GM21360 (cell line): ENCODE measurements around the gene TCEAL7.
A peak's percentile ranks its signal among the peaks of the same experiment; 100 is the strongest.
"Not testable (repeated sequence)": the region's sequence is repeated elsewhere in the genome, so short reads cannot be mapped to it uniquely, and the experiment has no call there.

Experiments
- ATAC-seq: cut with Tn5 transposase; IDR thresholded peaks from one replicate; pipeline ENCODE4 v1.9.1; 2021; ENCODE audit warnings: mild to moderate bottlenecking, moderate library complexity; ENCODE audit not compliant: unreplicated experiment

TCEAL7 gene

GRCh38 chrX:103329991-103330390, at the start of gene TCEAL7:
TSS of gene TCEAL7 (plus strand) at chrX:103330239. CDS start at chrX:103331404, 1,165 bp downstream.
- ATAC-seq = no peak

- no peak for ATAC-seq
Measured at GRCh38 chrX:103293118-103293517, 36.9 kb upstream of the TCEAL7 start.

GRCh38 chrX:103304705-103305104, 25.3 kb upstream of the TCEAL7 start:
- ATAC-seq = no peak

GRCh38 chrX:103305666-103306065, 24.4 kb upstream of the TCEAL7 start:
- ATAC-seq = not testable (repeated sequence)

- ATAC-seq = no peak
Measured at GRCh38 chrX:103309860-103310554, 20.0 kb upstream of the TCEAL7 start.

- ATAC-seq = peak; percentile 97
Measured at GRCh38 chrX:103310555-103311398, 19.3 kb upstream of the TCEAL7 start, which contains the start of gene BEX2. TSS of gene BEX2 (minus strand) at chrX:103310990. CDS start at chrX:103309976, 1,014 bp downstream.

- no peak for ATAC-seq
Measured at GRCh38 chrX:103311399-103311780, 18.6 kb upstream of the TCEAL7 start.

- no peak for ATAC-seq
Measured at GRCh38 chrX:103330681-103331288, 746 bp downstream of the TCEAL7 start.

GRCh38 chrX:103338663-103339062, 8.6 kb downstream of the TCEAL7 start:
- no peak for ATAC-seq

GRCh38 chrX:103343105-103343504, 13.1 kb downstream of the TCEAL7 start:
- no peak for ATAC-seq

- ATAC-seq = no peak
Measured at GRCh38 chrX:103344606-103345005, 14.6 kb downstream of the TCEAL7 start.

GRCh38 chrX:103347682-103348397, 17.8 kb downstream of the TCEAL7 start:
- no peak for ATAC-seq

GRCh38 chrX:103356130-103356798, 26.2 kb downstream of the TCEAL7 start, which contains the start of gene TCEAL9:
TSS of gene TCEAL9 (plus strand) at chrX:103356506. CDS start at chrX:103357685, 1,179 bp downstream.
- no peak for ATAC-seq

- ATAC-seq = no peak
Measured at GRCh38 chrX:103356858-103357257, 26.8 kb downstream of the TCEAL7 start.

GRCh38 chrX:103357871-103358270, 27.8 kb downstream of the TCEAL7 start:
- ATAC-seq = no peak

- not testable (repeated sequence) for ATAC-seq
Measured at GRCh38 chrX:103359605-103360004, 29.6 kb downstream of the TCEAL7 start.

GRCh38 chrX:103360092-103360491, 30.1 kb downstream of the TCEAL7 start:
- ATAC-seq = no peak

GRCh38 chrX:103360916-103361315, 30.9 kb downstream of the TCEAL7 start:
- no peak for ATAC-seq

- no peak for ATAC-seq
Measured at GRCh38 chrX:103361798-103362197, 31.8 kb downstream of the TCEAL7 start.

GRCh38 chrX:103362474-103362873, 32.4 kb downstream of the TCEAL7 start:
- no peak for ATAC-seq
